Parathyroid adenoma (tissue), 2 donors: Measurements from ENCODE around the gene OR51B6.
"Not testable (repeated sequence)": the region's sequence is repeated elsewhere in the genome, so short reads cannot be mapped to it uniquely, and the experiment has no call there.

Experiments
- H2AFZ ChIP-seq: fragments of 300-600 bp; sonication (generic); one replicate; pipeline ENCODE4 v1.7.0; 2017; ENCODE audit warnings: antibody characterized with exemption, mild to moderate bottlenecking
- H3K27ac ChIP-seq: fragments of 300-600 bp; sonication (generic); one replicate; pipeline ENCODE4 v1.7.0; 2017
- H3K27me3 ChIP-seq: fragments of 300-600 bp; sonication (generic); one replicate; pipeline ENCODE4 v1.7.0; 2017; ENCODE audit warnings: low read length; ENCODE audit not compliant: control insufficient read depth, insufficient read depth
- H3K36me3 ChIP-seq: fragments of 300-600 bp; sonication (generic); one replicate; pipeline ENCODE4 v1.7.0; 2017; ENCODE audit warnings: low read length; ENCODE audit not compliant: control insufficient read depth, insufficient read depth
- H3K4me1 ChIP-seq: fragments of 300-600 bp; sonication (generic); one replicate; pipeline ENCODE4 v1.7.0; 2017; ENCODE audit warnings: control low read depth
- H3K4me2 ChIP-seq: fragments of 300-600 bp; sonication (generic); one replicate; pipeline ENCODE4 v1.7.0; 2017; ENCODE audit warnings: low read length
- H3K4me3 ChIP-seq: fragments of 300-600 bp; sonication (generic); one replicate; pipeline ENCODE4 v1.7.0; 2017; ENCODE audit warnings: low read depth, low read length
- H3K79me2 ChIP-seq: fragments of 300-600 bp; sonication (generic); one replicate; pipeline ENCODE4 v1.7.0; 2017; ENCODE audit warnings: control low read depth
- H3K9ac ChIP-seq: fragments of 300-600 bp; sonication (generic); one replicate; pipeline ENCODE4 v1.7.0; 2017; ENCODE audit warnings: mild to moderate bottlenecking
- H3K9me3 ChIP-seq: fragments of 300-600 bp; sonication (generic); one replicate; pipeline ENCODE4 v1.7.0; 2017; ENCODE audit warnings: low read length; ENCODE audit not compliant: control insufficient read depth
- CTCF ChIP-seq: fragments of 300-600 bp; sonication (generic); IDR thresholded peaks from one replicate; pipeline ENCODE4 v1.7.0; 2017; ENCODE audit warnings: antibody characterized with exemption, mild to moderate bottlenecking
- donor health status: primary hyperparathyroidism.

The OR51B6 gene

GRCh38 chr11:5363679-5364078 is 12.4 kb downstream of the OR51B6 start:
- TF ChIP-seq CTCF, result no peak
- Histone ChIP-seq H3K9ac (no peak overlapping the region), H3K27ac (no peak overlapping the region), H3K27me3 (no peaks in the 10 kb centered on the region), H3K36me3 (no peaks in the 10 kb centered on the region), H3K4me3 (no peak overlapping the region), H3K4me2 (no peak overlapping the region), H3K9me3 (no peaks in the 10 kb centered on the region), H3K79me2 (no peaks in the 10 kb centered on the region), H2AFZ (no peak overlapping the region), H3K4me1 (no peaks in the 10 kb centered on the region)

GRCh38 chr11:5364214-5364613 is 12.9 kb downstream of the OR51B6 start:
- no peaks in the 10 kb centered on the region for H3K9me3 ChIP-seq
- TF ChIP-seq CTCF, result no peak
- H2AFZ ChIP-seq, result no peak overlapping the region
- no peak overlapping the region for H3K4me2 ChIP-seq
- no peak overlapping the region for H3K9ac ChIP-seq
- H3K79me2 ChIP-seq, result no peaks in the 10 kb centered on the region
- no peaks in the 10 kb centered on the region for H3K27me3 ChIP-seq
- H3K36me3 ChIP-seq, result no peaks in the 10 kb centered on the region
- H3K4me1 ChIP-seq, result no peaks in the 10 kb centered on the region
- H3K27ac ChIP-seq, result no peak overlapping the region
- no peak overlapping the region for H3K4me3 ChIP-seq

- H3K36me3 ChIP-seq, H3K4me1 ChIP-seq, H3K27ac ChIP-seq, H3K9me3 ChIP-seq, H2AFZ ChIP-seq, H3K79me2 ChIP-seq, H3K4me2 ChIP-seq, H3K9ac ChIP-seq, H3K4me3 ChIP-seq, H3K27me3 ChIP-seq: not testable (repeated sequence)
Observed at GRCh38 chr11:5366365-5366764, 15.1 kb downstream of the OR51B6 start.

- H3K36me3 ChIP-seq, result no peaks in the 10 kb centered on the region
- no peak overlapping the region for H3K4me2 ChIP-seq
- TF ChIP-seq CTCF, result no peak
- no peak overlapping the region for H3K9ac ChIP-seq
- no peaks in the 10 kb centered on the region for H3K27me3 ChIP-seq
- H2AFZ ChIP-seq, result no peak overlapping the region
- no peaks in the 10 kb centered on the region for H3K79me2 ChIP-seq
- H3K4me3 ChIP-seq, result no peak overlapping the region
- no peaks in the 10 kb centered on the region for H3K4me1 ChIP-seq
- no peaks in the 10 kb centered on the region for H3K9me3 ChIP-seq
- no peak overlapping the region for H3K27ac ChIP-seq
Observed at GRCh38 chr11:5366856-5367255, 15.5 kb downstream of the OR51B6 start.

- Histone ChIP-seq H3K9me3 (no peaks in the 10 kb centered on the region), H3K4me3 (no peak overlapping the region), H3K27me3 (no peaks in the 10 kb centered on the region), H3K36me3 (no peaks in the 10 kb centered on the region), H3K4me1 (no peaks in the 10 kb centered on the region), H3K4me2 (no peak overlapping the region), H3K27ac (no peak overlapping the region), H2AFZ (no peak overlapping the region), H3K79me2 (no peaks in the 10 kb centered on the region), H3K9ac (no peak overlapping the region)
- no peak for TF ChIP-seq CTCF
Observed at GRCh38 chr11:5367448-5368074, 16.3 kb downstream of the OR51B6 start.
